GM18861 (cell line): Measurements from ENCODE around the gene DCXR.

Experiments
- ATAC-seq: cut with Tn5 transposase; IDR thresholded peaks from one replicate; pipeline ENCODE4 v1.9.1; 2021; ENCODE audit not compliant: unreplicated experiment

DCXR gene

DNA sequence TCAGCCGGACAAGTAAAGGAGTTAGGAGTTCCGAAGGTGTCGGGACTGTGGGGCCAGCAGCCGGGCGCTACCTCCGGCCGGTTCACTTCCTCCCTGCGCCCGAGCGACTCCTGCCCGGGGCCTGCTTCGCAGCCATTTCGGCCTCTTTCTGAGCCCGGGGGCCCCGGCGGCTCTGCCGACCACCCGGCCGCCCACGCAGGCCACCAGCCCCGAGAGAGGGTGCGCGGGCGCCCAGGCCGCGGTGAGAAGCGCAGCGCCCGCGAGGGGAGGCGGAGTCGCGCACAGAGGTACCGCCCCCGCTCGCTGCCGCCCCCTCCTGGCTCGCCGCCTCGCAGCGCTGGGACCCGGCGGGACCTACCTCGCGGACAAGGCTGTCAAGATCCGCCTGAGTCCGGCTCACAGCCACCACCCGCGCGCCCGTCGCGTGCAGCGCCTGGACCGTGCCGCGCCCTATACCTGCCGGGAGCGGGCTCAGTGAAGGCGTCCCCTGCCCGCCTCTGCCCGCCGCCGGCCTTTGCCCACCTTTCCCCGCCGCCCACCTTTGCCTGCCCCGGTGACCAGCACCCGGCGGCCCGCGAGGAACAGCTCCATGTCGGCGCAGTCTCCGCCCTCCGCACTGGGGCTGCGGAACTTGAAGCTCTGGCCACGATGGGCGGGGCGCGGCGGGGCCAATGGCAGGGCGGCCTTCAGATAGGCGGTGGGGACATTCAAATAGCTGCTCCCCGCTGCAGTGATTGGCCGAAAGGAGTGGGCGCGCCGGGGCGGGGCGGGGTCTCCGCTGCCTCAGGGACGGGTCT, at the start of gene DCXR:
Gene DCXR (minus strand): TSS at position 606 of the 797 bp plus-strand sequence. CDS start 15 bp downstream, at position 591.
- peak; percentile 77 for ATAC-seq

DNA sequence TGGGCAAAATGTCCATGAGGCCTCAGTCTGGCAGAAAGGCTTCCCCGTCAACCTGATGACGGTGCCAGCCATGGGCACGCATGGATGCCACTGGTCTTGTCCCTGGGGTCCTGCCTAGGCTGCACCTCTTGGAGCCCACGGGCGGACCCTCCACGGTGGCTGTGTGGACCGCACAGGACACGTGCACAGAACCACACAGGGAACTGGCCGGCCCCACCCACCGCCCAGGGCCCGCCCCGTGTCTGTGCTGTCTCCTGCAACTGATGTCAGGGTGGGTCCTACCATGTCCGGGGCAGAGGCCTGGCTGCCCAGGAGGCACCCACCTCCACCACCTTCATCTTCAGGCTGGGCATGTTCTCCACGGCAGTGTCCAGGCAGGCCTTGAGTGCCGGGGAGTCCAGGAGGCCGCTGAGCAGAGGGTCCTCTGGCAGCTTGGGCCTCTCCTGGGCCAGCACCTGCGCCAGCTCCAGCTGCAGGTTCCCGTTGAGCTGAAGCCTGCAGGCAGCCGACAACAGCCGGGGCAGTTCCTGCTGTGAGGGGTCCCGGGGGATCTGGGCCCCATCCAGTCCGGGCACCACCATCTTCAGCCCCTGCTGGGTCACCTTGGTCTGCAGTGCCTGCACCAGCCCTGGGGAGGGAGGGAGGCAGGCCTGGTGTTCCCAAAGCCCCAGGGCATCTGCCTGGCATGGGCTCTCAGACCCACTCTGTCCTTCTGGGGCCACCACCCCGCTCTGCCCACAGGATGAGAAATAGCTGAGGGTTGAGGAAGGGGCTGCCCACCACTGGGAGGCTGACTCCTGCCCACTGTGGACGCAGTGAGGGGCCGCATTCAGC, 48.7 kb upstream of the DCXR start:
- no peak for ATAC-seq

DNA sequence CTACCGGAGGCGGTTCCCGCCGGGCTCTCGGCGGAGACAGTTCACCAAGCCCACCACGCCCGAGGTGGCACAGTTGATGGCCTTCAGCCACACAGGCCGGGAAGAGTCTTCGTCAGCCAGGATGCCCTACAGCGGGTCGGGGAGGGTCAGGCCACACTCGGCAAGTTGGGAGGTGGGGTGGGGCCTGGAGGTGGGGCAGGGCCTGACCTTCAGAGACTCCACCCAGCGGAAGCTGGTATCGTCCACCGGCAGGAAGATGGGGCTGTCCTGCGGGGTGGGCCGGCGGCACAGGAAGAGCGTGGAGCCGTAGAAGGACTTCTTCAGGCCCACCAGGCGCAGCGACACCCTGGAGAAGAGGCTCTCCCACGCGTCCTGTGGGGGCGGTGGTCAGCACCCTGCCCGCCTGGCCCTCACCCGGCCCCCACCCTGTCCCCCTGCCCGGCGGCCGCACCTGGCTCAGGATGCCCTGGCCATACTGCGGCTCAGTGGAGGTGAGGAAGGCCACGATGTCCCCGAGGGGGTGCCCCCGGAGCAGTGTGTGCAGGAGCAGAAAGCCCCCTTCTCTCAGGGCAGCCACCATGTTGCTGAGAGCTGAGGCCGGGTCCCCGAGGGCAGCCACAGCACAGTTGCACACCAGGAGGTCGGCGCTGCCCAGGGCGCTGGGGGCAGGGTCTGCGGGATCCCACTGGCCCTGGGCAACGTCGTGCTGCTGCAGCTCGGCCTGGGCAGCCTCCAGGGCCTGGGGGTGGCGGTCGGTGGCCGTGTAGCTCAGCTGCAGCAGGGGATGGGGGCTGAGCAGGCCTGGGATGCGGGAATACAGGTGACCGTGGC, 47.7 kb upstream of the DCXR start:
- no peak for ATAC-seq

DNA sequence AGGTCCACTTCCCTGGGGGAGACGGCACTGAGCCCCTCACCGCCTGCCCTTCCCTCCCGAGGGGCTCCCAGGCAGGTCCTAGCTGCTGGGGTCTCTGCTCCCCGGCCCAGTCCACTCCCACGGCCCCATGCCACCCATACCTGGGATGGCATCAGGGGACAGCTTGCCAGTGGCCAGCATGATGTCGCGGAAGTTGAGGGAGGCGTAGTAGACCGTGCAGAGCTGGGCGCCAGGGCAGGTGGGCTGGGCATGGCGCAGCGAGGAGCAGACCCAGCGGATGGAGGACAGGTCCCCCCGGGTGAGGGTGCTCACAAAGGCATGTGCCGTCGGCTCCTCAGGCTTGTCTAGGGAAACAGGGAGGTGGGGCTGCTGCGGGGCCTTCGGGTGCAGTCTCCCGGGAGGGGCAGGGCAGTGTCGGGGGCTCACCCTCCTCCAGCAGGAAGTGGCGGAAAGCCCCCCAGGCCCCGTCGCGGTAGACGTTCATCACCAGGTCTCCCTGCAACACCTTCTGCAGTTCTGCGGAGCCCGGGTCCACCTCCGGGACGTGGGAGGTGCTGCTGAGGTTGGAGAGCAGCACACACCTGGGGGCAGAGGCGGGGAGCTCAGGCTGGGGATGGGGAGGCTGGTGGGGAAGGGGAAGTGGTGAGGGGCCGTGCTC, 47.0 kb upstream of the DCXR start:
- ATAC-seq: no peak

DNA sequence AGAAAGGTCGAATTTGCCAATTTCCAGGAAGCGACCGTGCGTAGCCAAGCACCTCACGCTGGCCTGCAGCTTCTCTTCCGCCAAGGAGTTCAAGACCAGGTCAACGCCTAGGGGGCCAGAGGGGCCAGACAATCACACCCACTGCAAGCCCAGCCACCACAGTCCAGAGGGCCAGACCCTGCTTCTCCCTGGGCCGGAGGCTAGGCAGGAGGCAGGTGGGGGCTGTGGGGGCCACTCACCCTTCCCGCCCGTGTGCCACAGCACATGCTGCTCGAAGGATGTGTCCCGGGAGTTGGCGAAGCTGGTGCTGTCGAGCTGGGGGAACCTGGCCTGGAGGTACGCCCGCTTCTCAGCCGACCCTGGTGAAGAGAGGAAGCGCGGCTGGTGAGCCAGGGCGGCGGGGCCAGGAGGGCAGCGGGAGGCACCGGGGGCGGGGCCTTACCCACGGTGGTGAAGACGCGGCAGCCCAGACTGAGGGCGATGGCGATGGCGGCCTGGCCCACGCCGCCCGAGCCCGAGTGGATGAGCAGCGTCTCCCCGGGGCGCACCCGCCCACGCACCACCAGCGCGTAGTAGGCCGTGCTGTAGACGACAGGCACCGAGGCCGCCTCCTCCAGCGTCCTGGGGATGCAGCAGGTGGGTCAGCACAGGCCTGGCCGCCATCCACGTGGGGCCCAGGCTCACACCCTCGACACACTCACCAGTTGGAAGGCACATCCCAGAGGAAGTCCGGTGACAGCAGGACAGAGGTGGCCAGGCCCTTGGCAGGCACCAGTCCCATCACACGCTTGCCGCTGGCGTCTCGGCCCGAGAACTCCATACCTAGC, 46.2 kb upstream of the DCXR start:
- ATAC-seq: no peak

DNA sequence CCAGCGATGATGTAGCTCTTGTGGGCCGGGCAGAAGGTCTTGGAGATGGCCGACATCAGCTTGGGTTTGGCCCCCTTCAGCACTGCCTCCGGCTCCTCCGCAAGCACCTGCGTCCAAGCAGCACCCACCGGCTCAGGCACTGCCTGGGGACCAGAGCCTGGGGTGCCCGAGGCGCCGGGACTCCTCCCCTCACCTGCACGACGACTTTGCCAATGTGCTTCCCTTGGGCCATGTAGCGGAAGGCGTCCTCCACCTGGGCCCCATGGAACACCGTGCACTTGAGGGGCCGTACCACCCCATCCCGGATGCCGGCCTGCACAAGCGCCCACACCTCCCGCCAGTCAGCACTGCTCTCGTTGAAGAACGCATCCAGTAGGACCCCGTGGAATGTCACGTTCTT, 45.5 kb upstream of the DCXR start:
- ATAC-seq: no peak

DNA sequence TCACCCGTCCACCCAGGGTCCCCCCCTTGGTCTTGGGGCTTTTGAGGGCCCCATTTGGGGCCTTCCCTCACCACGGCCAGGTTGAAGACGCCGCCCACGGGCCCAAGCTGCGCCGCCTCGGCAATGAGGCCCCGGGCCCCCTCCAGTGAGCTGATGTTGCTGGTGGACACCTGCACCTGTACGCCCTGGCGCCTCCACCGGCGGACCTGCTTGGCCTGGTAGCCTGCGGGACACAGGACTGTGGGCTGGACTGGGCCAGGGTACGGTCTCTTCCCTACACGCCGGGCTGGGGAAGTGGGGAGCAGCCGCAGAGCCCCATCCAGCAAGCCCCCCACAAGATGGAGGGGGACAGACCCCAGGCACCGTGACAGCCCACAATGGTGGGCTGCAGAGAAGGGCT, 45.0 kb upstream of the DCXR start:
- ATAC-seq: no peak

DNA sequence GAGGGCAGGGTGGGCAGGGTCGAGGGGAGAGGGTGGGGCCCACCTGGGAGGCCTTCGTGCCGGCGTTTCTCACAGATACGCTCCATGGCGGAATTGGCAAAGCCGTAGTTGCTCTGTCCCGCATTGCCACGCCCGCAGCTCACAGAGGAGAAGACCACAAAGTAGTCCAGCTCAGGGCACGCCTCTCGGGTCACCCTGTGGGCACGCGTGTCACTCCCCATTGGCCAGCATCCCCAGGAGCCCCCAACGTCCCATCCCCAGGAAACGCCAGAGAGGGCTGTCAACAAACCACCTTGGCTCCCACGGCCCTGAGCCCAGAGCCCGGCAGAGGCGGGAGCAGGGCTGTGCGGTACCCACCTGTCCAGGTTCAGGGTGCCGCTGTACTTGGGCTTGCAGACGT, 44.5 kb upstream of the DCXR start:
- ATAC-seq: no peak

DNA sequence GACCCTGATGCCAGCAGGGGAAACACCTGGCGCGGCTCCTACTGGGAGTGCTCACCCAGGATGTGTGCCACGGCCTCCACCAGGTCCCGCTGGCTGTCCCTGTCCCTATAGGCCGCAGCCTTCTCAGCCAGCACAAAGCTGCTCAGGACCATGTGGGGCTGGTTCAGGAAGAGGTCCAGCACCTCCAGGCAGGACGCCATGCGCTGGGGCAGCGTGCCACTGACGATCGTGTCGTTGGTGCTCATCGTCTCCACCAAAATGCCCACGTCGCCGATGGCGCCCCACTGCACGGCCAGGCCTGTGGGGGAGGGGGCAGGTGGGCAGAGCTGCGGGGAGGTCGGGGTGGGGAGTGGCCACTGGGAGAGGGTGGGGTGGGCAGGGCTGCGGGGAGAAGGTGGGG, 44.0 kb upstream of the DCXR start:
- ATAC-seq: no peak

DNA sequence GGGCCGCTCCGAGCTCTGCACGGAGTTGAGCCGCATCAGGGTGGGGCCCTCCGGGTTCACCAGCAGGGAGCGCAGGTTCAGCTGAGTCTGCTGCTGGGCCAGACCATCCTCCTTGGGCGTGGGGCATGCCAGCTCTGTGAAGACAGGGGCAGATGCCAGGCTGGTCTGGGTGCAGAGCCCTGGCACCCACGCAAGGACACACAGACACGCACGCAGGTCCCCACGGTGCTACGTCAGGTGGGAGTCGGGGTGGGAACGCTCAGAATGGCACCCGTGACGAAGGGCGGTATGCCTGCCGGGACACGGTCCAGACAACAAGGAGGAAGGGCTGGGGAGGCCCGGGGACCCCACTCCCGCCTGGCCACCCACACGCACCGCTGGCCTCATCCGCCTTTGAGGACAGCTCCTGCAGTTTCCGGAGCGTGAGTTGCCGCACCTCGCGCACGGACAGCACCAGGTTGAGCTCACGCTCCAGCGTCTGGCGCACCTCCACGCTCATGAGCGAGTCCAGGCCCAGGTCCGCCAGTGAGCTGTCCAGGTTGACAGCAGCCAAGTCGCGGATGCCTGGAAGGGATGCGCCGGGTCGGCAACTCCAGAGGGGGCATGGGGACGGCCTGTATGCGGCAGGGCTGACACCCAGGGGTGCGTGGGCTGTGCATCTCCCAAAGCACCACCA, 43.4 kb upstream of the DCXR start:
- no peak for ATAC-seq

DNA sequence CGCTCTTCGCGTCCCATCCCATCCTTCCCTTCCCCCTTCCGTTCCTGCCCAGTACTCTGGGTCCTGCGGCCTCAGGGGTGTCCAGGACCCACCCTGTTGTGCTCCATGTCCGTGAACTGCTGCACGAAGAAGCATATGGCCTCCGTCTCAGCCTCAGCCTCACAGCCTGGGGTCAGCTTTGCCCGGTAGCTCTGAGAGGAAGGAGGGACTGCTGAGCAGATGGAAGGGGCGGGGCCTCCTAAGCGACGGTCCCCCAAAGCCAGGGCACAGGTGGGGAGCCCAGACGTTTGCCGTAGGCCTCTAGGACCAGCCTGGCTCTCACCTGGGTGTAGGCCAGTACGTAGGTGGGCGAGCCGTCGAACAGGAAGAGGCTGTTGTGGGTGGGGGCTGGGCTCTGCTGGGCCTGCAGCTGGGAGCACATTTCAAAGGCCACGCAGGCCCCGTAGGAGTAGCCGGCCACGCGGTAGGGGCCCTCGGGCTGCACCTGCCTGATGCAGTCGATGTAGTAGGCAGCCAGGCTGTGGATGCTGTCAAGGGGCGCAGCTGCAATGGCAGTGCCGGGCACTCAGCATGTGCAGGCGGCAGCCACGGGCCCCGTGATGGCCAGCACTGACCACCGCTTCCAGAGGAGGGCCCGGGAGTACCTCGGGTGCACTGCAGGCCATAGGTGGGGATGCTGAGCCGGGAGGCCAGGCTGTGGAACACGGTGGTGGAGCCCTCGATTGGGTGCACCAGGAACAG, 42.7 kb upstream of the DCXR start:
- no peak for ATAC-seq

DNA sequence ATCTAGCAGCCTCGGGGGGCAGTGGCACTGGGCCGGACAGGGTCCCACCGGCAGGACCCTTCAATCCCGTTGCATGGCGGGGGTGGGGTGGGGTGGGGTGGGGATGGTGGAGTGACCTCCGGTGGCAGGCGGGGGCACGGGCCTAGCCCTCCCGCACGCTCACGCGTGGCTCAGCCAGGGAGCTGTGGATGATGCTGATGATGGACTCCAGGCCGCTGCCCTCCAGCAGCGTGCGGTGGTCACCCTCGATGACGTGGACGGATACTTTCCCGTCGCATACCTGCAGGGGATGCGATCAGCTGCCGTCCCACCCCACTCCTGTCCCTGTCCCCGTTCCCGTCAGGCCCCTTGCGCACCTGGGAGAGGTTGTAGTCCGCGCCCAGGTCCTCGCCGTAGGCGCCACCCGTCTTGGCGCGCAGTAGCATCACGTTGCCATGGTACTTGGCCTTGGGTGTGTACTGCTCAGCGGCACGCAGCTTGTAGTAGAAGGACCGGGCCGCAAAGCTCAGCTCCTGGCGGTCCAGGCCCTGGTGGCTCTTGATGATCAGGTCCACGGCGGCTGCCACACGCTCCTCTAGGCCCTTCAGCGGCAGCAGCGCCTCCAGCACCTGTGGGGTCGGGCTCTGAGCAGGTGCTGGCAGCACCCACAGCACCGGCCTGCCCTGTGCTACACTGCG, 41.6 kb upstream of the DCXR start:
- no peak for ATAC-seq

DNA sequence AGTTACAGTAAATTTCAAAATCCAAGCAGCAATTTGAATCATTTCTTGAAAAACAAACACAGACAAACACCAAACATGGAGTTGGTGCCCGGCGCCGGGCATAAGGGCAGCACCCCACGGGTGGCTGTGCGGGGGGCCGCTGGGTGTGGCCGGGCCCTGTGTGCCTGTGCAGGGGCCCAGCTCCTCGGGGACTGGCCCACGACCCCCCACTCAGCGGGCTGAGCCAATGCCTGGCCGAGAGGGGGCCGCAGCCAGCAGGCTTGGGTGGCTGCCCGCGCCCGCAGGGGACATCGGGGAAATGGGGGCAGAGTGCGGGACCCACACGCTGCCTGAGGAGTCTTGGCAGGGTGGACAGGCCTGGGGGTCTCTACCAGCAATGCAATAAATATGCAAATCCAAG, 40.9 kb upstream of the DCXR start:
- no peak for ATAC-seq

DNA sequence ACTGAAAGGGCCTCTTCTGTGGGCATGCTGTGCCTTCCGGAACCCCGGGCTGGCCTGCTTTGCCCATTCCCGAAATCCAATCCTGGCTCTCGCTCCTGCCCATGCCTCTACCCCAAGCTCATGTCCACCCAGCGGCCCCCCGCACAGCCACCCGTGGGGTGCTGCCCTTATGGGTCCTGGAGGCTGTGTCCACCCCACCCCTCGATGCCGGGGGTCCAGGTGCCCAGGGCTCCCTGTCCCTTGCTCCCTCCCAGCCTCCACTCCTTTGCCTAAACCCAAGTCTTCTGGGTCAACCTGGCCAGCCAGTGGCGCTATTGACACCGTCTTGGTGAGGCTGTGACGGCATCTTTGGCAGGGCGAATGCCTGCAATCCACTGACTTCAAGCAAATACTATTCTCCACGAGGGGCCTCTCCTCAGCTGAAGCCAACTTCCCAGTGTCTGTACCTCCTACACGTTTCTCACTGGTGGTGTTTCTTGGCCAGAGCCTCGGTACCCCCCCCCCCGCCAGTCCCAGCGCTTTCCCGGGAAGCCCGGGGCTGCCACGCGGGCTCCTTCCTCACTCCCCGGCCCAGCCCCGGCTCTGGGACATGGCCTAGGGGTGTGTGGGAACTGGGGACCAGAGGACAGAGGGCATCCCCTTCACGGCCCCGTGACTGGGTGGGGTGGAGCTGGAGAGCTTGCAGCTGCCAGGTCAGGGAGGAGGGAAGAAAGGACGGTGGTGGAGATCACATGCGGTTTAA, 40.3 kb upstream of the DCXR start:
- no peak for ATAC-seq

DNA sequence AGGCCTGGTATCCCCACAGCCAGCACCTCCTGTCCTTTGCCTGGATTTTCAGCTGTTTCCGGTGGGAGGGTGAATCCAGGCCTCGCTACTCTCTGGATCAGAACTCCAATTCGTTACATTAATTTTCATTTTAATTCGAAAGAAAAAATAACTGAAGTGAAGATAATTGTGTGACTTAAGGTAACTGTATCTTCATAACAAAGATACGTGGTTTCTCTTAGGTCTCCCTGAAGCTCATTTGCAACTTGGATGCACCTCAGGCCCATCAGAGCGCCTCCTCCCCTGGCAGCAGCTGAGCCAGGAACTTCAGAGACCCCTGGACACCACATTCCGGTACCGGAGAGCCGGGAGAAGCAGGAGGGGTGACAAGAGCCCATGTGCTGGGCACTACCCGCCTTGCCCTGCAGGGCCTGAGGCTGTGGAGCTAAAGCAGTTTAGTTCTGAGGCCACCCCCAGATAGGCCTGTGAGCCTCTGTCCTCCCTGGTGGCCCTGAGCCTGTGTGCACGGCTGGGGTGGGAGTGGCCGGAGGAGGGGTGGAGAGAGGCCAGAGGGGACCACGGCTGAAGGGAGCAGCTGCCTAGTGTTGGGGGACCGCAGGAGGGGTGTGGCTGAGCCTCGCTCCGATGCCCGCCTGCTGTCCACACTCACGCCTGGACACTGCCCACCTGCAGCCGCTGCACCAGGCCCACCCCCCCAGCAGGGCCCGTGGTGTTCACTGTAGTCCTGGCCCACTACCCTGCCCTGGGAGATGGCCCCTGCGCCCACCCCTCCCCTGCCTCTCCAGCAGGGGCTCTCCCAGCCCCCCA, 39.5 kb upstream of the DCXR start:
- ATAC-seq: no peak

DNA sequence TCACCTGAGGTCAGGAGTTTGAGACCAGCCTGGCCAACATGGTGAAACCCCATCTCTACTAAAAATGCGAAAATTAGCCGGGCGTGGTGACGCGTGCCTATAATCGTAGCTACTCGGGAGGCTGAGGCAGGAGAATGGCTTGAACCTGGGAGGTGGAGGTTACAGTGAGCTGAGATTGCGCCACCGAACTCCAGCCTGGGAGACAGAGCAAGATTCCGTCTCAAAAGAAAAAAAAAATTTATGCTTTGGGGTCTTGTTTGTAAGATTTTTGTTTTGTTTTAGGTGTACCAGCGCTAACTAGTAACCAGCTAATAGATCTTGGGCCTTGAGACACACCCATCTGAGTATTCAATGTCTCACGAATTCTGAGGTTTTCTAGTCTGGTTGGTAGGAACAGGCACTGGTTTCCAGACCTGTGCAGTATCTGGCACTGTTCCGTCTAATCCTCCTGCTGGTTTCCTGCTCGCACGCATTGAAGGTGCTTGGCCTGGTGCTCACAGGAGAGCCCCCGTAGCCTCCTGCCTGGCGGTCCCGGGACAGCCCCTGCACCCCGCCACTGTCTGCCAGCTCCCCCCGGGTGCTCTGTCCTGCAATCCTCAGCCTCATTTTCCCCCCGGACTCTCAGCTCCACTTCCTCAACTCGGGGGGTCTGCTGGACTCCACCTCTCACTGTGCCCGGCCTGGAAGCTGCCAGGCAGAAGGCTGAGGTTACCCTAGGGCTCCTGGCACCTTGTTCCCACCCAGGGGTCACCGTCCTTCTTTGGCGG, 38.7 kb upstream of the DCXR start:
- no peak for ATAC-seq
